Choroid plexus epithelial cell (primary cell): Measurements from ENCODE around the gene TMEM43.
A peak's percentile ranks its signal among the peaks of the same experiment; 100 is the strongest.

Source experiments
- DNase-seq: peaks from one replicate; pipeline ENCODE4 v3.0.0-alpha.2; 2010; ENCODE audit warnings: low read depth
- H3K4me3 ChIP-seq: 2 replicates; pipeline ENCODE4 v1.5.1; 2011; ENCODE audit warnings: low read depth, mild to moderate bottlenecking, control low read depth, low read length, moderate library complexity
- TF ChIP-seq, protein P1 (sequence below): conservative IDR thresholded peaks from 2 replicates; pipeline ENCODE4 v1.5.1; 2011; ENCODE audit warnings: low read depth, mild to moderate bottlenecking, control low read depth, inconsistent platforms, low read length, moderate library complexity

Gene TMEM43

DNA sequence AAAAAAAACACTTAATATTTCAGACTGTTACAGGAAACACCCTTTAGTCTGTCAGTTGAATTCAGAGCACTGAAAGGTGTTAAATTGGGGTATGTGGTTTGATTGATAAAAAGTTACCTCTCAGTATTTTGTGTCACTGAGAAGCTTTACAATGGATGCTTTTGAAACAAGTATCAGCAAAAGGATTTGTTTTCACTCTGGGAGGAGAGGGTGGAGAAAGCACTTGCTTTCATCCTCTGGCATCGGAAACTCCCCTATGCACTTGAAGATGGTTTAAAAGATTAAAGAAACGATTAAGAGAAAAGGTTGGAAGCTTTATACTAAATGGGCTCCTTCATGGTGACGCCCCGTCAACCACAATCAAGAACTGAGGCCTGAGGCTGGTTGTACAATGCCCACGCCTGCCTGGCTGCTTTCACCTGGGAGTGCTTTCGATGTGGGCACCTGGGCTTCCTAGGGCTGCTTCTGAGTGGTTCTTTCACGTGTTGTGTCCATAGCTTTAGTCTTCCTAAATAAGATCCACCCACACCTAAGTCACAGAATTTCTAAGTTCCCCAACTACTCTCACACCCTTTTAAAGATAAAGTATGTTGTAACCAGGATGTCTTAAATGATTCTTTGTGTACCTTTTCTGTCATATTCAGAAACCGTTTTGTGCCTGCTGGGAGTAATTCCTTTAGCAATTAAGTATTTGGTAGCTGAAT lies 17.9 kb downstream of the TMEM43 start:
- no peak overlapping the region for H3K4me3 ChIP-seq
- no peak for DNase-seq
- TF ChIP-seq, protein P1, sequence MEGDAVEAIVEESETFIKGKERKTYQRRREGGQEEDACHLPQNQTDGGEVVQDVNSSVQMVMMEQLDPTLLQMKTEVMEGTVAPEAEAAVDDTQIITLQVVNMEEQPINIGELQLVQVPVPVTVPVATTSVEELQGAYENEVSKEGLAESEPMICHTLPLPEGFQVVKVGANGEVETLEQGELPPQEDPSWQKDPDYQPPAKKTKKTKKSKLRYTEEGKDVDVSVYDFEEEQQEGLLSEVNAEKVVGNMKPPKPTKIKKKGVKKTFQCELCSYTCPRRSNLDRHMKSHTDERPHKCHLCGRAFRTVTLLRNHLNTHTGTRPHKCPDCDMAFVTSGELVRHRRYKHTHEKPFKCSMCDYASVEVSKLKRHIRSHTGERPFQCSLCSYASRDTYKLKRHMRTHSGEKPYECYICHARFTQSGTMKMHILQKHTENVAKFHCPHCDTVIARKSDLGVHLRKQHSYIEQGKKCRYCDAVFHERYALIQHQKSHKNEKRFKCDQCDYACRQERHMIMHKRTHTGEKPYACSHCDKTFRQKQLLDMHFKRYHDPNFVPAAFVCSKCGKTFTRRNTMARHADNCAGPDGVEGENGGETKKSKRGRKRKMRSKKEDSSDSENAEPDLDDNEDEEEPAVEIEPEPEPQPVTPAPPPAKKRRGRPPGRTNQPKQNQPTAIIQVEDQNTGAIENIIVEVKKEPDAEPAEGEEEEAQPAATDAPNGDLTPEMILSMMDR = no peak

DNA sequence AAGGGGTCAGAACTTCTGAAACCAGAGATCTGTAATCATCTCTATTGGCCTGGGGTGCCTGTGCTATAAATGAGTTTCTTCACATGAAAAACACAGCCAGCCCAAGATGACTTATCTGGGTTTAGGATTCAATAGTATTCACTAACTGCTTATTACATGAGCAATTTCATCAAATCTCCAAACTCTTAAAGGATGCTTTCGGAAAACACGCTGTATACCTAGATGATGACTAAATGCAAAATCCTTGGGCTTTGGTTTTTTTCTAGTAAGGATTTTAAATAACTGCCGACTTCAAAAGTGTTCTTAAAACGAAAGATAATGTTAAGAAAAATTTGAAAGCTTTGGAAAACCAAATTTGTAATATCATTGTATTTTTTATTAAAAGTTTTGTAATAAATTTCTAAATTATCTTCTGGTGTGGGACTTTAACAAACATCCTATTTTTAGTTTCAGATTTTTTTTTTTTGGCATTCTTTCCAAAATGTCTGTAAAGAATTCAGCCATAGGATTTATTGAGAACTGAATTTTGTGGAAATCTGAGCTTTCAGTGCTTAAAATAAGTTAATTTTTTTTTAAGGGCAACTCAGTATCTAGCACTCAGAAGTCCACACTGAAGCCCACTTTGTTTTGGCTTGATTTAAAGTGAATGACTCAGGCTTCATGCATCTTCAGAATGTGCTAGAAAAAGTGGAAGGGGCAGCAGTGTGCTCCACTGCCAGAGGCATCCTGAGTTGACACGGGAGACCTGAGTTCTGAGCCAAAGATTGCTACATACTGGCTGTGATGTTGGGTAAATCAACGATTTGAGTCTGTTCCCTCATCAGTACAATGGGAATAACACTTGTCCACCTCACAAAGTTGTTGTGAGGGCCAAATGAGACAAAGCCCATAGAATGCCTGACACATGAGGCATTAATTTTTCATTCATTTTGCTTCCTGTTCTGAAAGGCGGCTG lies 18.7 kb downstream of the TMEM43 start:
- TF ChIP-seq, protein P1 = no peak
- H3K4me3 ChIP-seq = no peak overlapping the region
- DNase-seq = peak; percentile 98

DNA sequence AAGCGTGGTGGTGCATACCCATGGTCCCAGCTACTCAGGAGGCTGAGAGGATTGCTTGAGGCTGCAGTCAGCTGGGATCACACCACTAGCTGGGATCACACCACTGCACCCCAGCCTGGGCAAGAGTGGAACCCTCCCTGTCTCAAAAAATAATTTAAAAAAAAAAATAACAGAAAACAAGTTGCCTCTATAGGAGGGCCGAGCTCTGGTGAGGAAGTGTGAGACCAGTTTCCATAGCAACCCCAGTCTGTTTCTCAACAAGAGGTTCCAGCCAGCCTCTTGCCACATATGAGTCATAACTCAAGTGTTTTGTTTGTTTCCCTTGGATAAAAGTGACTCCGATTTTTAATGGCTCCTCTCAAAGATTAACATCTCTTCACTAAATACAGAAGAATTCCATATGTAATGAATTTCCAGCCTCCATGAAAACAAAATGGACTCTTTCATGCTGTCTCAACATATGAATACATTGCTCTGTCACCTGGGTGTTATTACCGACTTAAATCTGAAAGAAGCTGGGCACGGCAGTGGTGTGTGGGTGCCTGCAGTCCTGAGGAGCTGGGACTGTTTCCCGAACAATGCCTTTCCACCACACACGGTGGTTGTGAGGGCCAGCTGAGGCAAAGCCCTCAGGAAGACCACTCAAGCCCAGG lies 19.7 kb downstream of the TMEM43 start:
- TF ChIP-seq, protein P1 = no peak
- H3K4me3 ChIP-seq = peak overlapping the region; percentile 26
- peak; percentile 100 for DNase-seq

DNA sequence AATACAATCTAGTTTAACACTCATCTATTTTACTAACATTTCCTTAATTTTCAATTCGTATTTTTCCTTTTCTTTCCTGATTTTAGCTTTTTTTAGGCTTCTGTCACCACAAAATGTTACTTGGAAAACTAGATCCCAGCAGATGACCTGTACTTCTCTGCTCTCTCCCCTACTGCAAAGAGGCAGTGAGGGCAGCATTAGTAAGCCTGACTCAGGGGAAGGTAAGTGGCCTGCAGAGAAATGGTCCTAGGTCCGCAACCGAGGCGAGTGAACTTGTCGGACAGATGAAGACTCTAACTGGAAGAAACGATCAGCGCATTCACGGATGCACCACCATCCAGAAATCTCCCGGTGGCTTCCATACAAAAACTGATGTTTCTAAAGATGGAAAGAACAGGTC lies 20.4 kb downstream of the TMEM43 start:
- DNase-seq = peak; percentile 71
- TF ChIP-seq, protein P1 = no peak
- no peak overlapping the region for H3K4me3 ChIP-seq

DNA sequence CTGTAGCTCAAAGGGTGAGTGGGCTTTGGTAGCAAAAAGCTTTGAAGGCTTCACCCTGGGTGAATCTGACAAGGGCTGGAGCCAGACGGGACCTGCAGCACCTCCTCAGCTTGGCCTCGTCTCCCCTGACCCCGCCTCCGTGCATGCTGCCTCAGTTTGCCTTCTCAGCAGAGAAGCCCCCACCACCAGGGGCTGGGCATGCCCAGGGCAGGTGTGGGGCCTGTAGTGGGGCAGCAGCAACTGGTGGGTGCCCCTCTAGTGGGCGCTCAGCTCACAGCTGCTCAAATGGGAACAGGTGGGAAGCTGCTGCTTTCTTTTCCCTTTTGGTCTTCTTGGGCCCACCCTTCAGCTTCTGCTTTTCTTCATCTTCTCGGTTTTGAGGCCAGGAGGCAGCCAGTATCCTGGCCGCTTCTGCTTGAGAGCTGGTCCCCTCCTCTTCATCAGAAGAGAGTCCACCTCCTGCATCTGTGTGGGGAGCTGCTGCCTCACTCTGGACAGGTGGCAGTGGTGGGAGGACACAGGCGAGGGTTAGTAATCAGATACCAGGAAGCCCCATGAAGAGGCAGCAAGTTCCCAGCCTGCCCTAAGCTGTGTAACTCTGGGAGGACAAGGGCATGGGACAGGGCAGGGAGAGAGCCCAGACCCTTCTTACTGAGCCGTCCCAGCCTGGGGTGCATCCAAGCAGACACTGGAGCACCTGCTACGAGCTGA lies 21.0 kb downstream of the TMEM43 start:
- no peak overlapping the region for H3K4me3 ChIP-seq
- TF ChIP-seq, protein P1 = peak; percentile 8
- DNase-seq = no peak

DNA sequence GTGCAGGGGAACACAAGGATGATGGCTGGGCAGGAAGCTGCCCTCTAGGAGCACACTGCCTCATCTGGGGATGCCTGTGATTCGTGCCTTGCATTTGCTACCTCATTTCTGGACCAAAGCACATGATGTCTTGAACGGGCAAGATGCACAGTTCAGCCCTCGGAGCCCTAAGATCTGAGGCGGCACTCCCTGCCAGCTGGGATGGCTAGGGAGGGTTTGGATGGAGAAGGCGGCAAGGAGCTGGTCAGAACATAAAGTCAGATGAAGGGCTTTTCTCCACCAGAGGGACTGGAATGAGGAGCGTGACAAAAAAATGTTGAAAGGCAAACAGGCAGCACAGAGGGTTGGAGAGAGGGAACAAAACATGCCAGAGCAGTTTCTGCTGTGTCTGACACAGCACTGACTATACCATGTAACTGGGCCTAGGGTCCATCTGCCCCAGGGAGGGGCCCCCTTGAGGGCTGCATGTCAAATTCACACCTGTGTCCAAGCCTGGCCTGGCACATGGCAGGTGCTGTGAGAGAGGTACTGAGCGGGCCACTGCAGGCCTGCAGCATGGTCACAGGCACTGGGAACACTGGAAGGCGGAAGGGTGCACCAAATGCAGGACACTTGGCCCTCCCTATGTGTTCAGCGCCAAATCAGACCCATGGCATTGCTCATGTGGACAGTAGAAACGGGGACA lies 21.7 kb downstream of the TMEM43 start:
- TF ChIP-seq, protein P1 = no peak
- no peak overlapping the region for H3K4me3 ChIP-seq

More for the DNA sequence above, 21.7 kb downstream of the TMEM43 start:
- no peak for DNase-seq
